GM12873 (cell line): ENCODE measurements around the gene TTC17.

ENCODE experiments used
- CTCF ChIP-seq: IDR thresholded peaks from 2 replicates; pipeline ENCODE4 v1.5.1; 2012; ENCODE audit warnings: low read depth, mild to moderate bottlenecking, moderate library complexity, low read length, control low read depth; ENCODE audit not compliant: insufficient read depth; ENCODE audit errors: missing control alignments

TTC17 gene

GRCh38 chr11:43354311-43354710 lies 4.4 kb upstream of the TTC17 start:
- no peak for TF ChIP-seq CTCF

GRCh38 chr11:43356336-43356735 lies 2.4 kb upstream of the TTC17 start:
- no peak for TF ChIP-seq CTCF

GRCh38 chr11:43358279-43358800 lies 380 bp upstream of the TTC17 start:
- TF ChIP-seq CTCF, result no peak

GRCh38 chr11:43359422-43359818 lies 700 bp downstream of the TTC17 start:
- no peak for TF ChIP-seq CTCF

GRCh38 chr11:43360361-43361032 lies 1.8 kb downstream of the TTC17 start:
- no peak for TF ChIP-seq CTCF

- TF ChIP-seq CTCF, result no peak
Observed at GRCh38 chr11:43366677-43367076, 8.0 kb downstream of the TTC17 start.

GRCh38 chr11:43367382-43368178 lies 8.9 kb downstream of the TTC17 start:
- TF ChIP-seq CTCF, result no peak
